GM23338 (cell line): ENCODE measurements around the gene B3GALNT1. TPM values are rescaled to one million over a fixed set of nuclear protein-coding genes. Genes with fewer than 3 reads are reported as not detected.

Source experiments
- ATAC-seq: fragments of 200-7000 bp; cut with Tn5 transposase; 3 replicates; pipeline ENCODE4 v1.9.1; 2020
- DNase-seq: peaks from one replicate; pipeline ENCODE4 v3.0.0-alpha.2; 2015; ENCODE audit warnings: low spot score
- H2AFZ ChIP-seq: fragments of 200-600 bp; sonication (generic); 2 replicates; pipeline ENCODE4 v1.8.0; 2016; ENCODE audit warnings: antibody characterized with exemption, mild to moderate bottlenecking, moderate library complexity
- H3F3A ChIP-seq: fragments of 200-600 bp; sonication (generic); replicated peaks from 2 replicates; pipeline ENCODE4 v1.8.0; 2017; ENCODE audit warnings: antibody characterized with exemption, mixed run types, low read depth
- H3K27ac ChIP-seq: fragments of 200-600 bp; sonication (generic); 2 replicates; pipeline ENCODE4 v1.6.1; 2016; ENCODE audit warnings: low read depth
- H3K27me3 ChIP-seq: fragments of 200-600 bp; sonication (generic); 2 replicates; pipeline ENCODE4 v1.8.0; 2016; ENCODE audit warnings: mild to moderate bottlenecking, mixed run types, moderate library complexity; ENCODE audit not compliant: insufficient read depth
- H3K36me3 ChIP-seq: fragments of 200-600 bp; sonication (generic); 2 replicates; pipeline ENCODE4 v1.8.0; 2016; ENCODE audit warnings: mild to moderate bottlenecking; ENCODE audit not compliant: insufficient read depth
- H3K4me1 ChIP-seq: fragments of 200-600 bp; sonication (generic); 2 replicates; pipeline ENCODE4 v1.8.0; 2016; ENCODE audit warnings: mild to moderate bottlenecking, moderate library complexity; ENCODE audit not compliant: insufficient read depth
- H3K4me2 ChIP-seq: fragments of 200-600 bp; sonication (generic); 2 replicates; pipeline ENCODE4 v1.7.1; 2017; ENCODE audit warnings: mixed run types
- H3K4me3 ChIP-seq: fragments of 200-600 bp; sonication (generic); 2 replicates; pipeline ENCODE4 v1.6.1; 2016; ENCODE audit warnings: mixed run types
- H3K79me2 ChIP-seq: fragments of 200-600 bp; sonication (generic); replicated peaks from 2 replicates; pipeline ENCODE4 v1.8.0; 2017; ENCODE audit warnings: mild to moderate bottlenecking; ENCODE audit not compliant: insufficient read depth
- H3K9me2 ChIP-seq: fragments of 200-600 bp; sonication (generic); 2 replicates; pipeline ENCODE4 v1.8.0; 2017; ENCODE audit not compliant: insufficient read depth
- H4K20me1 ChIP-seq: fragments of 200-600 bp; sonication (generic); replicated peaks from 2 replicates; pipeline ENCODE4 v1.8.0; 2017; ENCODE audit warnings: mild to moderate bottlenecking; ENCODE audit not compliant: insufficient read depth
- H3K27ac Mint-ChIP-seq: 2 replicates; pipeline ENCODE4 v1.8.0; 2020; ENCODE audit warnings: inconsistent platforms, mild to moderate bottlenecking, moderate library complexity, mixed read lengths
- H3K27me3 Mint-ChIP-seq: 3 replicates; pipeline ENCODE4 v1.8.0; 2022; ENCODE audit warnings: low read depth, mild to moderate bottlenecking, moderate library complexity, mixed read lengths, inconsistent platforms; ENCODE audit not compliant: insufficient read depth, poor library complexity
- H3K36me3 Mint-ChIP-seq: 3 replicates; pipeline ENCODE4 v1.8.0; 2021; ENCODE audit warnings: low read depth, mild to moderate bottlenecking, inconsistent platforms, moderate library complexity, mixed read lengths
- H3K4me1 Mint-ChIP-seq: 3 replicates; pipeline ENCODE4 v1.8.0; 2020; ENCODE audit warnings: mild to moderate bottlenecking, inconsistent platforms, mixed read lengths
- H3K4me3 Mint-ChIP-seq: 3 replicates; pipeline ENCODE4 v1.8.0; 2021; ENCODE audit warnings: moderate library complexity, mild to moderate bottlenecking, inconsistent platforms, mixed read lengths
- H3K9me3 Mint-ChIP-seq: 3 replicates; pipeline ENCODE4 v1.8.0; 2020; ENCODE audit warnings: moderate library complexity, mild to moderate bottlenecking, inconsistent platforms, mixed read lengths
- CREB1 ChIP-seq: fragments of 250-450 bp; sonication (Bioruptor Pico); IDR thresholded peaks from 2 replicates; pipeline ENCODE4 v1.5.0; 2020; ENCODE audit warnings: low read depth, mild to moderate bottlenecking, moderate library complexity
- EZH2 ChIP-seq: fragments of 200-600 bp; sonication (generic); IDR thresholded peaks from one replicate; pipeline ENCODE4 v1.8.0; 2017; ENCODE audit warnings: antibody characterized with exemption, mild to moderate bottlenecking, low read depth; ENCODE audit not compliant: unreplicated experiment
- EZH2phosphoT487 ChIP-seq: fragments of 200-600 bp; sonication (generic); IDR thresholded peaks from one replicate; pipeline ENCODE4 v1.8.1; 2018; ENCODE audit warnings: antibody characterized with exemption; ENCODE audit not compliant: unreplicated experiment
- JUNB ChIP-seq: IDR thresholded peaks from one replicate; pipeline ENCODE4 v1.6.1; 2016; ENCODE audit warnings: antibody characterized with exemption; ENCODE audit not compliant: unreplicated experiment
- NANOG ChIP-seq: IDR thresholded peaks from 2 replicates; pipeline ENCODE4 v1.6.1; 2016; ENCODE audit warnings: antibody characterized with exemption, borderline replicate concordance
- POLR2AphosphoS5 ChIP-seq: IDR thresholded peaks from 2 replicates; pipeline ENCODE4 v1.6.1; 2016; ENCODE audit warnings: antibody characterized with exemption, low read depth
- STAT1 ChIP-seq: IDR thresholded peaks from one replicate; pipeline ENCODE4 v1.6.1; 2016; ENCODE audit warnings: antibody characterized with exemption; ENCODE audit not compliant: unreplicated experiment
- polyA plus RNA-seq: library from polyadenylated mRNA; unstranded; fragments of >200 nt; fragmentation: Nextera tagmentation; extraction: Ambion mirVana; gene quantifications from 2 replicates; pipeline ENCODE4 v1.2.1, GENCODE V29; 2016
- total RNA-seq: library from RNA; depleted of rRNA; stranded (reverse); fragments of >200 nt; shearing (Covaris generic); gene quantifications from 2 replicates; pipeline ENCODE4 v1.2.3, GENCODE V29; 2014
- TF ChIP-seq, protein P1 (sequence below): fragments of 250-450 bp; sonication (Bioruptor Pico); IDR thresholded peaks from 2 replicates; pipeline ENCODE4 v1.5.0; 2020; ENCODE audit warnings: mild to moderate bottlenecking, moderate library complexity
- TF ChIP-seq, protein P2 (sequence below), 2 experiments: fragments of 200-600 bp in 1 of 2; sonication (generic) in 1 of 2; conservative IDR thresholded peaks; 2 replicates each; pipeline versions ENCODE4 v1.5.1 to v1.6.1; 2016 to 2017; ENCODE audit warnings: antibody characterized with exemption in 2 of 2, low read depth in 2 of 2, mild to moderate bottlenecking in 2 of 2, moderate library complexity in 1 of 2

B3GALNT1 gene
- total and polyA plus RNA-seq, 2 experiments from 2014 or later: 3.3 to 5.9 TPM

DNA sequence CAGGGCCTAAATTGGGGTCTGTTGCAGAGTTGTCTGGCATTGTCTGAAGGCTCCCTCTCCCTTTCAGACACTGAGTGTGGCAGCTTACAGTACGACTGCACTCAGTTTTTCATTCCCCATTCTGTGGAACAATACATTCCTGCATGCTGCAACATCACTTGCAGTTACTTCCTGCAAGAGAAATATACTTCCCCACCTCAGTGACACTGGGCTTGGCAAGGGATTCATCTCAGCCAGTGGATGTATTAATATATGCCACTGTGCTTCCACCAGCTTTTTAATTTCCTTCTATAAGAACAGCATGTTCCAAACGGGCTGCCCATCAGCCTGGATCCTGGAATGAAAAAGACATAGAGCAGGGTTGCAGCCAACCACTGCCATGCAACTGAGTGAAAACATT is 23.1 kb downstream of the B3GALNT1 start (continued):
- TF ChIP-seq, protein P1, sequence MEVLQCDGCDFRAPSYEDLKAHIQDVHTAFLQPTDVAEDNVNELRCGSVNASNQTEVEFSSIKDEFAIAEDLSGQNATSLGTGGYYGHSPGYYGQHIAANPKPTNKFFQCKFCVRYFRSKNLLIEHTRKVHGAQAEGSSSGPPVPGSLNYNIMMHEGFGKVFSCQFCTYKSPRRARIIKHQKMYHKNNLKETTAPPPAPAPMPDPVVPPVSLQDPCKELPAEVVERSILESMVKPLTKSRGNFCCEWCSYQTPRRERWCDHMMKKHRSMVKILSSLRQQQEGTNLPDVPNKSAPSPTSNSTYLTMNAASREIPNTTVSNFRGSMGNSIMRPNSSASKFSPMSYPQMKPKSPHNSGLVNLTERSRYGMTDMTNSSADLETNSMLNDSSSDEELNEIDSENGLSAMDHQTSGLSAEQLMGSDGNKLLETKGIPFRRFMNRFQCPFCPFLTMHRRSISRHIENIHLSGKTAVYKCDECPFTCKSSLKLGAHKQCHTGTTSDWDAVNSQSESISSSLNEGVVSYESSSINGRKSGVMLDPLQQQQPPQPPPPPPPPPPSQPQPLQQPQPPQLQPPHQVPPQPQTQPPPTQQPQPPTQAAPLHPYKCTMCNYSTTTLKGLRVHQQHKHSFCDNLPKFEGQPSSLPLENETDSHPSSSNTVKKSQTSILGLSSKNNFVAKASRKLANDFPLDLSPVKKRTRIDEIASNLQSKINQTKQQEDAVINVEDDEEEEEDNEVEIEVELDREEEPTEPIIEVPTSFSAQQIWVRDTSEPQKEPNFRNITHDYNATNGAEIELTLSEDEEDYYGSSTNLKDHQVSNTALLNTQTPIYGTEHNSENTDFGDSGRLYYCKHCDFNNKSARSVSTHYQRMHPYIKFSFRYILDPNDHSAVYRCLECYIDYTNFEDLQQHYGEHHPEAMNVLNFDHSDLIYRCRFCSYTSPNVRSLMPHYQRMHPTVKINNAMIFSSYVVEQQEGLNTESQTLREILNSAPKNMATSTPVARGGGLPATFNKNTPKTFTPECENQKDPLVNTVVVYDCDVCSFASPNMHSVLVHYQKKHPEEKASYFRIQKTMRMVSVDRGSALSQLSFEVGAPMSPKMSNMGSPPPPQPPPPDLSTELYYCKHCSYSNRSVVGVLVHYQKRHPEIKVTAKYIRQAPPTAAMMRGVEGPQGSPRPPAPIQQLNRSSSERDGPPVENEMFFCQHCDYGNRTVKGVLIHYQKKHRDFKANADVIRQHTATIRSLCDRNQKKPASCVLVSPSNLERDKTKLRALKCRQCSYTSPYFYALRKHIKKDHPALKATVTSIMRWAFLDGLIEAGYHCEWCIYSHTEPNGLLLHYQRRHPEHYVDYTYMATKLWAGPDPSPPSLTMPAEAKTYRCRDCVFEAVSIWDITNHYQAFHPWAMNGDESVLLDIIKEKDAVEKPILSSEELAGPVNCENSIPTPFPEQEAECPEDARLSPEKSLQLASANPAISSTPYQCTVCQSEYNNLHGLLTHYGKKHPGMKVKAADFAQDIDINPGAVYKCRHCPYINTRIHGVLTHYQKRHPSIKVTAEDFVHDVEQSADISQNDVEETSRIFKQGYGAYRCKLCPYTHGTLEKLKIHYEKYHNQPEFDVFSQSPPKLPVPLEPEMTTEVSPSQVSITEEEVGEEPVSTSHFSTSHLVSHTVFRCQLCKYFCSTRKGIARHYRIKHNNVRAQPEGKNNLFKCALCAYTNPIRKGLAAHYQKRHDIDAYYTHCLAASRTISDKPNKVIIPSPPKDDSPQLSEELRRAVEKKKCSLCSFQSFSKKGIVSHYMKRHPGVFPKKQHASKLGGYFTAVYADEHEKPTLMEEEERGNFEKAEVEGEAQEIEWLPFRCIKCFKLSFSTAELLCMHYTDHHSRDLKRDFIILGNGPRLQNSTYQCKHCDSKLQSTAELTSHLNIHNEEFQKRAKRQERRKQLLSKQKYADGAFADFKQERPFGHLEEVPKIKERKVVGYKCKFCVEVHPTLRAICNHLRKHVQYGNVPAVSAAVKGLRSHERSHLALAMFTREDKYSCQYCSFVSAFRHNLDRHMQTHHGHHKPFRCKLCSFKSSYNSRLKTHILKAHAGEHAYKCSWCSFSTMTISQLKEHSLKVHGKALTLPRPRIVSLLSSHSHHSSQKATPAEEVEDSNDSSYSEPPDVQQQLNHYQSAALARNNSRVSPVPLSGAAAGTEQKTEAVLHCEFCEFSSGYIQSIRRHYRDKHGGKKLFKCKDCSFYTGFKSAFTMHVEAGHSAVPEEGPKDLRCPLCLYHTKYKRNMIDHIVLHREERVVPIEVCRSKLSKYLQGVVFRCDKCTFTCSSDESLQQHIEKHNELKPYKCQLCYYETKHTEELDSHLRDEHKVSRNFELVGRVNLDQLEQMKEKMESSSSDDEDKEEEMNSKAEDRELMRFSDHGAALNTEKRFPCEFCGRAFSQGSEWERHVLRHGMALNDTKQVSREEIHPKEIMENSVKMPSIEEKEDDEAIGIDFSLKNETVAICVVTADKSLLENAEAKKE: no peak
- no peak for TF ChIP-seq POLR2AphosphoS5
- TF ChIP-seq, protein P2, sequence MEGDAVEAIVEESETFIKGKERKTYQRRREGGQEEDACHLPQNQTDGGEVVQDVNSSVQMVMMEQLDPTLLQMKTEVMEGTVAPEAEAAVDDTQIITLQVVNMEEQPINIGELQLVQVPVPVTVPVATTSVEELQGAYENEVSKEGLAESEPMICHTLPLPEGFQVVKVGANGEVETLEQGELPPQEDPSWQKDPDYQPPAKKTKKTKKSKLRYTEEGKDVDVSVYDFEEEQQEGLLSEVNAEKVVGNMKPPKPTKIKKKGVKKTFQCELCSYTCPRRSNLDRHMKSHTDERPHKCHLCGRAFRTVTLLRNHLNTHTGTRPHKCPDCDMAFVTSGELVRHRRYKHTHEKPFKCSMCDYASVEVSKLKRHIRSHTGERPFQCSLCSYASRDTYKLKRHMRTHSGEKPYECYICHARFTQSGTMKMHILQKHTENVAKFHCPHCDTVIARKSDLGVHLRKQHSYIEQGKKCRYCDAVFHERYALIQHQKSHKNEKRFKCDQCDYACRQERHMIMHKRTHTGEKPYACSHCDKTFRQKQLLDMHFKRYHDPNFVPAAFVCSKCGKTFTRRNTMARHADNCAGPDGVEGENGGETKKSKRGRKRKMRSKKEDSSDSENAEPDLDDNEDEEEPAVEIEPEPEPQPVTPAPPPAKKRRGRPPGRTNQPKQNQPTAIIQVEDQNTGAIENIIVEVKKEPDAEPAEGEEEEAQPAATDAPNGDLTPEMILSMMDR (conservative IDR thresholded peaks at IDR 0.05; ENCODE audit: low read depth in 2 of 2): no peak
- TF ChIP-seq STAT1: no peak
- no peak for TF ChIP-seq JUNB
- no peak for TF ChIP-seq EZH2
- TF ChIP-seq EZH2phosphoT487: no peak

DNA sequence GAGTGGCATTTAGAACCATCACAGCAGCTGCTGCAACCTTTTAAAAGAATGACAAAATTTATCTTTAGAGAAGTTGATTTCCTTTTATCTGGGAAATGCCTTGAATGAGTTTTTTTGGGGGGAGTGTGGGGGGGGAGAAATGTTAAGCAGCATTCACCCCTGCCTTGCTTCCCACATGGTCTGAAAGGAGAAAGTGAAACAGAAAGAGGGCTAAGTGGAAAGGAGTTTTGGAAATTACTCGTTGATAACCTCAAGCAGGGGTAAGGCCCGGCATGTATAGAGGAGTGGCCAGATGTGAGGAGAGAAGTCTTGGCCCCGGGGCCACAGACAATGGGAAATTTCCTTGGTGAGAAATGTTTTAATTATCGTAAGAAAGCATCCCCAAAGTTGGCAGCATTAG is 23.5 kb downstream of the B3GALNT1 start:
- ATAC-seq (peak; percentile 36; the same call in 2 of the 3 replicates), DNase-seq (no peak)
- Mint-ChIP-seq H3K4me3 (no peak overlapping the region), H3K27me3 (peaks cover 2% of the 10 kb centered on the region), H3K4me1 (peaks cover 10% of the 10 kb centered on the region), H3K9me3 (no peaks in the 10 kb centered on the region), H3K27ac (no peak overlapping the region), H3K36me3 (no peaks in the 10 kb centered on the region)
- Histone ChIP-seq H3F3A (no peaks in the 10 kb centered on the region), H3K4me1 (no peaks in the 10 kb centered on the region), H3K9me2 (no peaks in the 10 kb centered on the region), H4K20me1 (no peaks in the 10 kb centered on the region), H3K27me3 (no peaks in the 10 kb centered on the region), H3K79me2 (no peaks in the 10 kb centered on the region), H2AFZ (no peak overlapping the region), H3K27ac (no peak overlapping the region), H3K4me2 (no peak overlapping the region), H3K36me3 (no peaks in the 10 kb centered on the region), H3K4me3 (no peak overlapping the region)
- TF ChIP-seq, protein P1: no peak
- no peak for TF ChIP-seq NANOG
- no peak for TF ChIP-seq CREB1 (CRISPR knock-in tag)
- no peak for TF ChIP-seq EZH2
